Stimulated activated CD4-positive, alpha-beta T cell treated with anti-CD3 and anti-CD28 coated beads, Interleukin-15, amount 100 ng/mL, for 24 hours (primary cell): ENCODE measurements around the gene SASH3.
A peak's percentile ranks its signal among the peaks of the same experiment; 100 is the strongest.

ENCODE experiments used
- DNase-seq: peaks from one replicate; pipeline ENCODE4 v3.0.0-alpha.2; 2020

The SASH3 gene

DNA sequence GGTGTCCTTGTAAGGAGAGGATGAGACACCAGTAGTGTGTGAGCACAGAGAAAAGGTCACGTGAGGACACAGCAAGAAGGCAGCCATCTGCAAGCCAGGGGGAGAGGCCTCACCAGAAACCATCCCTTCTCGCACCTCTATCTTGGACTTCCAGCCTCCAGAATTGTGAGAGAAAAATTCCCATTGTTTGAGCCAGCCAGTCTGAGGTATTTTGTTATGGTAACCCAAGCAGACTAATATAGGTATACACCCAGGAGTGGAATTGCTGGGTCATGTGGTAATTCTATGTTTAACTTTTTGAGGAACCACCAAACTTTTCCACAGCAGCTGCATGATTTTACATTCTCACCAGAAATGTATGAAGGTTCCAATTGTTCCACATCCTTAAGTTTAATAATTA lies 38.4 kb downstream of the SASH3 start:
- no peak for DNase-seq

DNA sequence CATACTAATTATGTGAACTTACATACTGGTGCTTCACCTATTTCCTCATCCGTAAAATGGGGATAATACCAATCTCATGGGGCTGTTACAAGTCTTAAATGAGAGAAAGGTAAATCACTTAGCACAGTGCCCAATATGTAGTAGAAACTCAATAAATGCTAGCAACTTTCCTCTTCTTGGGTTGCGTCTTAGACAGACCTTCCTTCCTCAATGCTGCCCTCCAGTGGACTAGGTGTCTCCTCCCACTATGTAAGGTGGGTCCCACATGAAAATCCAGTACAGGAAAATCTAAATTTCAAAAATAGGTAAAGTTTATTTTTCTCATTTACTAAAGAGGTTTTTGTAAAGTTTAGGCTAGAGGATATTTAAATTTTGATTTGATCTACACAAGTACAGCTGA lies 43.4 kb downstream of the SASH3 start:
- peak; percentile 50 for DNase-seq

DNA sequence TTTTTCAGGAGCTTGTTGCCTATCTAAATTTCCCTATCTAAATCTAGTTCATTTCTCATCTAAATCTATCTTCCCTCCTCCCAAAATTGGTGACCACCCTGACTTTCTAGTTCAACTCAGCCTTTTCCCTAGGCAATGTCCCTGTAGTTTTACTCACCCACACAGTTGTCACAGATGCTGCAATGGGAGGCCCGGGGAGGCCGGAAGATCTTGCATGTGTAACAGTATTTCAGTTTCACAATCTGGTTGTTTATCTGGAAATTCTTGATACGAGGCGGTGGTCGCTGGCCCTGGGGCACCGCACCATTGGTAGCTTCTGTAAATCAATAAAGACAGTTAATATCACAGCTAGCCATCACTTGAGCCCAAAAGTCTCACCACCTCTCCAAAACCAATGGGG lies 43.8 kb downstream of the SASH3 start:
- DNase-seq = peak; percentile 41

DNA sequence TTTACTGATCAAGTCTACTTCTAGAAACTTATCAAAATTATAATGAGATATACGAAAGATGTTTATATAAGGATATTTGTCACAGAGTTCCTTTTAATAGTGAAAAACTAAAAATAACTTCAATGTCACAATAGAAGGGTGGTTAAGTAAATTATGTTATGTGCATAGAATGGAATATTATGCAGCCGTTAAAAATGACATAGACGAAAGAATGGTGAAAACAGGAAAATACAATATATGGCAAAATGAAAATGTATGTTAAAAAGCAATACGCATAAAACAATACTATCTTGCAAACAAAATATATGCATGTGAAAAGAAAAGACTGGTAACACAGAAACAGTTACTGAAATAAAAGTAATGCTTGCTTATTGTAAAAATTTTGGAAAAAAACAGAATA lies 44.9 kb downstream of the SASH3 start:
- no peak for DNase-seq

DNA sequence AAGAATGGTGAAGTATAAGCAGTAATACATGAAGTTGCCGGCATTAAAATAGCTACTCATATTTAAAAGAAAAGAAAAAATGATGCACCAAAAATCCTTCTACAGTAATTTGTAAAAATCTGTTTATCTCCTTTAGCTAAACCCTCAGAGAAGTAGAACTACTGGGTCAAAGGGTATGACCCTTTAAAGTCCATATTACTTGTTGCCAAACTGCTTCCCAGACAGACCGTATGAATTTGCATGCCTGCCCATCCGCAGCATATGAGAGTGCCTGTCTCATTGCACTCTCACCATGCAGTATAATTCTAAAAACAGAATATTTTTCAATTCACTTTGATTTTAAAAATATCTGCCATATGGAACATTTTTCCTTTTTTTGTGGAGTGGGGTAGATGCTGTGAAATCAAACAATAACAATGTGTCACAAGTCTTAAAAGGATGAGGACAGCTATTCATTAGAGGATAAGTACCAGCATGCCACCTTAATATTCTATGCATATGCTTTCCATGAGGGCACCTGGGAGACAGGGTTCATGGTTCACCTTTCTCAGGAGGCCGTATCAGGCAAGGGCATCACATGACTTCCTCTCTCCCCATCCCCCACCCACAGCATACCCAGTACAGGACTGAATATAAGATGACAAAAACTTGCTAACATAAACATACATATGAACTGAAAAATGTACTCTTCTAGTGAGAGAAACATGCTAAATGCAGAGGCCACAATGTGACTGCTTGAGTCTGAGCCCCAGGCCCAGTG lies 46.2 kb downstream of the SASH3 start:
- peak; percentile 8 for DNase-seq

DNA sequence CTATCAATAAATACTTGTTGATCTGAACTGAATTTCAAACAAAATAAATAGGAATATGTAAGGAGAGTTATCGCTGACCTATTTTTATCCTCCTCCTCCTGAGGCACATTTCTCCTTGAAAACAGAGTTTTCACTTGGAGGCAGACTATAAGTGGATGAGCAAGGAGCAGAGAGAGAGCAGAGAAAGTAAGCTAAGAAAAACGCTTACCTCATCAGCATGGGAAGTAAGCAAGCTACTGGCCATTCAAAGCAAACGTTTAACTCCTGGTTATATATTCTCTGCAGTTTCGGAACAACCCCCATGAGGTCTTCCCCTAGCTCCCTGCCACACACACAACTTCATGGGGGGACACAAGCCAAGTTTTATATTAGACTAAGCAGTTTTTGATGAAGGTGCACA lies 50.7 kb downstream of the SASH3 start:
- DNase-seq = no peak

DNA sequence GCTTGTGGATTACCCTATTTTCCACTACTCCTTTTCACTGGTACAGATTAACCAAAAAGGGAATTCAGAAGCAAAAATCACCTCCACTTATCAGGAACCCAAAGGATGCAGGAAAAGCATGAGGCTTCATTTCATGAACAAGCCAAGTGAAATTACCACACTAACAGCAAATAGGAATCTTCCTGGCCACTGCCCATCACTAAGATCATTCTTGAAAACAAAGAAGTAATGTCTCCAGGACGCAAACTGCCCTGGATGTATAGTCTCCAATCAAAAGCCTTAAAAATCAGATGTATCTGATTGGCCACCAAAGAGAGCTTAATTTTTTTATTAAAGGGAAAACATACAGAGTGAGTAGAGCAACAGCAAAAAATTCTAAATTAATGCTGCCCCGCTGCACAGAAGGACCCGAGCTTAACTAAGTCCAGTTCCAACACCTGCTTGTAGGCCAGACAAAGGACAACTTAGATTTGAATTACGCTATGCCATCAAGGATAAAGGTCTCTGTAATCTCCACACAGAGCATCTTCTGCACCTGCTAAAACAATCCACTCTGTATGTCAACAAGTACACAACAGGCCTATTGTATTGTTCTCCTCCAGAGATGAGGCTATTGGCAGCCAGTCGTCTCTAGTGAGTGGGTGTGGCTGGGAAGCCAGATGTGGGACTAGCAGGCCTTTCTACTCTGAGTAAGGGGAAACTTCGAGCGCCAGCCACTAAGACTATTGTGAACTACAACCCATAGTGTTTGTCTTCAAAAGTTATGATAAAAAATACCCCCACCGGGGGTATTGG lies 51.5 kb downstream of the SASH3 start:
- DNase-seq = no peak

DNA sequence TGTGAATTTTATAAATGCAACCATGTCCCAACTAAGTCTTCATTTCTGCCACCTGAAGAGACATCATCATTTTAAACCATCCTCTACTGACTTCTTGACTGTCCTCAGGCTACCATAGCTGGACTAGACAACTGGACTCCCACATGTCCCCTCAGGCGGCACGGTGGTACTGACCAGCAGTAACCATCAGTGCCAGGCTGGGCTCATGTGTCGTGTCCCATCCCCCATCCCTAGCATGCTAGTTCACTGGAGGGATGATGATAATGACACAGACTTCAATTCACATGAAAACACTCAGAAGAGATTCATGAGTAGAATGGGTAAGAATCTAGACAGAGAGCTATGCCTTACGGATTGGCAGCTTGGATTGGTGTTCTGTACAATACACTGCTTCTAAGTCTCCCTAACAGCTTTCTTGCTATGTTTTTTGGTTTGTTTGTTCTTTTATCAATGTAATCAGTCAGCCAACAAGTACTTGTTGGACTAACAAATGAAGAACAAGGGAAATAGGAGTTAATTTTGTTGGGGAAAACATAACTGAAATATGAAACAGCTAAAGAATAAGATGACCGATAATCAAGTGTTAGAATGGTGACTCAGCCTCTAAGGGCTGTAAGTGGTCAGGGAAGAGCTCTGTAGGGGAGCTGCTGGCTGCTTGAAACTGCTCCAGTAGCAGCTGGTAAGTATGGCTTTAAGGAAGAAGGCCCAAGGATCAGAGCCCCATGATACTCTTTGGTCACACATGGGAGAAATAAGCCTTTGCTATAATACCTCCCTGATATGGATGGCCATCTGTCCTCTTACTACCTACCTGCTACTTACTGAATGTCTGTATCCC lies 53.6 kb downstream of the SASH3 start:
- DNase-seq = no peak

DNA sequence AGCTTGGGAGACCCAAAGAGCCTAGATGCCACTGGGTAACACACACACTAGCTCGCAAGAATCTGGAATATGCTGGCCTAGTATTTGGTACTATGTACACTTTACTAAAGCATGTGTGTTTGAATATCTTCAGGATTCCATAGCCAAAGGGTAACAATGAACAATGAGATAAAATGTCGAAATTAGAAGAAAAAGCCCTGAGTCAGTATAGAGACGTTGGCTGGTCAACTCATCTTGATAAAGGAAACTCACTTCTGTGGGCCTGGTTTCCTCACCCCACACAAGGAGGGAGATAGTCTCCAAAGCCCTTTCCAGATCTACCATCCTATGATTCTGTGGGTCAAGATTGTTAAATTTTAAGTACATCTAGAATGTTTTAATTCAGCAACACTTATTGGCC lies 57.1 kb downstream of the SASH3 start:
- no peak for DNase-seq

DNA sequence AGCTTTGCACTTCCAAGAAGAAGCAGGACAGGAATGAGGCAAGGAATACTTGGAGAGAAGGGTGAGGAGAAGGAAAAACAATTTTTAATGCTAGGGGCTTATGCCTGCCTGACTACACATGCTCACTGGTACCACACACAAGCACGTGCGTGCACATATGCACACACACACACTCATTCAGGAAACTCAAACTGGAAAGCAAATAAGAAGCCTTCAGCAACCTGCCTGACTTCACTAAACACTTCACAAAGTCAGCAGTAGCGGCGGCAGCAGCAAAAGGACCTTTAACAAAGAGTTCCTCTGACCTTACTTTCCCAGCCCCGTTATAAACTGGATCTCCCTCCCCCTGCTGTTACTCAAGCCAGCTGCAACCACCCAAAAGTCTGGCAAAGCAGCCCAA lies 60.6 kb downstream of the SASH3 start:
- no peak for DNase-seq

DNA sequence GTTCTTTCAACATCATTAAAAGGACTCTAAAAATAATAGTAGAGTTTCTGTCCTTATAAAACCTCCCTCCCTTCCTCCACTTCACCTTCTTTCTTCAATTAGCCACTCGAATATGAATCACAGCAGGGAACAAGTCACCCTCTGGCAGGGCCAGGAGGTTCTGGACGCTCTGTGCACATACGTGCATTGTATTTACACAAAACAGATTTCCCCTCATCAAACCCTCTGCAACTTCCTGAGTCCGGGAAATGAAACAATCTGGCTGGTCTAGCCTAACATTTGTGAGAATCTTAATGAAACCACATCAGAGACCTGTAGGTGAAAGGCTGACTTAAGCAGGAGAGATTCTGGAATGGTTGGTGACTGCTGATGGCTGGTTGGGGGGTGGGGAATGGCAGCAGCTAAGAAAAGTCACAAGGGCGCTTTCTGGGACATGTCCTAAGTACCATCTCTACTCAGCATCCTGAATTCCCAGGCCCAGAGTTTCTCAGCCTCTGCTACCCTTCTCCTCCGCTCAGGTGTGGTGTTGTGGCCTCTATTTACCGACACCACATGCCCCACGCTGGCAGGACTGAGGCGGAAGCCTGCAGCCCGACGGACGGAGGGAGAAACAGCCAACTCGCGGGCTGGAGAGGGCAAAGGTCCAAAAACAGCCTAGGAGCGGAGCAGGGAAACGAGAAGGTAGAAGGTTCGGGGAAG lies 62.9 kb downstream of the SASH3 start:
- peak; percentile 23 for DNase-seq

DNA sequence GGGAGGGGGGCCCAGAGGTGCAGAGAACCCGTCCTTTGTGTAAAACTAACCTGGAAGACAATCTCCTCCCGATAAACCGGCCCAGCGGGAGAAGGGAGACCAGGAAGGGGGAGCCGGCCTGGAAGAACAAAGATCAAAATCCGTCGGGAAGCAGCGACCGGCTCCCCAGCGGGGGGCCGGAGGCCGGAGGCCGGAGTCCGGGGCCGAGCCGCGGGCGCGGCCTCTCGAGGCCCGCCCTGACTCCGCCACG lies 63.4 kb downstream of the SASH3 start:
- DNase-seq = no peak

DNA sequence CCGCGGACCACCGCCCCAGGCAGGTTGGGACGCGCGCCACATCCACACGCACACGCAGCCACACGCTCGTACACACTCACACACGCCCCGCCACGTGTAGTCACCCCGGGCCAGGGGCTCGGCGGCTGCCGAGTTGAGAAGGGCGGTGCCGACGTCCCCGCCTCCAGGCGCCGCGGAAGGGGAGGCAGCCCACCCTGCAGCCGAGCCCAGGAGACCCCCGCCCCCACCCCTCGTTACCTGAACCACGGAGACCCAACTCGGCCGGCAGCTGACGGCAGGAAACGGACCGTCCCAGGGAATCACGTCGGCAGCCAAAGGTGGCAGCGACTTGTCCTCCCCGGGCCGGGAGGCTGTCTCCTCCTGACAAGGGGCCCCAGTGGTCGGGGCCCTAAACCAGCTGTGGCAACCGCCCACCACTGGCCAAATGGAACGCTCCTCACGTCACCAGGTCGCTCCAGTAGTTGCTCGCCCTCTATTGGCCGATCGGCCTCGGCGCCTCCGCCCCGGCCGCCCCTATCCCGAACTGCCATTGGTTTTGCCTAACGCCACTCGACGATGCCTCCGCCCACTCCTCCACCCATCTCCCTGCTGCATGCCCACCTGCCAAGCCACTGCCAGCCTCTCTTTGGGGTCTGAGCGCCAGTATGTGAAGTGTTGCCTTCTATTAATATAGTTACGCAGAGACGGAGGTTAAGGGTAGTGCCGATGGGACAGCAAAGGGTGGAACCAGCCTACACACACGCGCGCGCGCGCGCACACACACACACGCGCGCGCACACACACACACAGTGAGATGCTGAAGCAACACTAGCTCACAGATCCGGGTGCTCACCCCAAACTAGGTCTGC lies 63.9 kb downstream of the SASH3 start, which contains the start of gene ZDHHC9:
ZDHHC9 (minus strand) TSS at position 428 of the 848 bp plus-strand sequence. CDS start 1,941 bp downstream, outside the sequence.
- DNase-seq = peak; percentile 89
